GM12892 (cell line): ENCODE measurements around the gene SMU1.

Experiments used
- POLR2A ChIP-seq: IDR thresholded peaks from 2 replicates; pipeline ENCODE4 v1.6.1; 2011; ENCODE audit warnings: low read depth, low read length, control low read depth
- TAF1 ChIP-seq: IDR thresholded peaks from 2 replicates; pipeline ENCODE4 v1.6.1; 2011; ENCODE audit warnings: low read depth, mild to moderate bottlenecking, control low read depth, low read length, borderline replicate concordance

- TF ChIP-seq TAF1 = no peak
- no peak for TF ChIP-seq POLR2A
Measured at GRCh38 chr9:33046061-33046460, 30.4 kb downstream of the SMU1 start.
